CD4-positive, alpha-beta T cell (primary cell): Measurements from ENCODE around the gene ATP10A. TPM values are rescaled to one million over a fixed set of nuclear protein-coding genes. Genes with fewer than 3 reads are reported as not detected.

ENCODE experiments used
- ATAC-seq: fragments of 200-7000 bp; cut with Tn5 transposase; one replicate; pipeline ENCODE4 v1.10.0; 2022; ENCODE audit warnings: mild to moderate bottlenecking; ENCODE audit not compliant: poor library complexity
- CTCF ChIA-PET: fragments of 350-600 bp; sonication (Branson Sonifier 250); formaldehyde crosslinking; loops from one replicate; lab custom pipeline; 2021; ENCODE audit warnings: antibody characterized with exemption, inconsistent platforms; lab: Charles Lee
- POLR2A ChIA-PET: fragments of 350-600 bp; sonication (Branson Sonifier 250); formaldehyde crosslinking; loops from one replicate; lab custom pipeline; 2021; ENCODE audit warnings: antibody characterized with exemption, inconsistent platforms; lab: Charles Lee
- DNase-seq, 14 experiments: peaks; one replicate each; pipeline ENCODE4 v3.0.0-alpha.2; 2013 to 2020; ENCODE audit warnings: mixed read lengths in 2 of 14
- H3K27ac ChIP-seq, 2 donors: one replicate each; pipeline versions ENCODE4 v1.5.1 to v1.7.0; 2013; ENCODE audit warnings: low read length in 2 of 2, low read depth in 1 of 2, mild to moderate bottlenecking in 1 of 2
- H3K27me3 ChIP-seq, 2 experiments: 1 replicate in 1 of 2; 2 replicates in 1 of 2; pipeline versions ENCODE4 v1.6.1 to v1.7.0; 2013; ENCODE audit warnings: low read length in 2 of 2, control low read depth in 1 of 2, mild to moderate bottlenecking in 1 of 2, moderate library complexity in 1 of 2; ENCODE audit not compliant: insufficient read depth in 2 of 2, control insufficient read depth in 1 of 2
- H3K36me3 ChIP-seq: one replicate; pipeline ENCODE4 v1.6.1; 2013; ENCODE audit warnings: low read length, control low read depth; ENCODE audit not compliant: insufficient read depth
- H3K4me1 ChIP-seq: one replicate; pipeline ENCODE4 v1.6.1; 2013; ENCODE audit warnings: low read length, control low read depth; ENCODE audit not compliant: insufficient read depth
- H3K4me3 ChIP-seq: one replicate; pipeline ENCODE4 v1.5.1; 2013; ENCODE audit warnings: mild to moderate bottlenecking, low read length, moderate library complexity
- H3K9me3 ChIP-seq, 2 experiments: 1 replicate in 1 of 2; 2 replicates in 1 of 2; pipeline versions ENCODE4 v1.6.1 to v1.7.0; 2013; ENCODE audit warnings: low read length in 2 of 2, mild to moderate bottlenecking in 2 of 2, control low read depth in 1 of 2, moderate library complexity in 1 of 2; ENCODE audit not compliant: control insufficient read depth in 1 of 2, insufficient read depth in 1 of 2
- H3K27ac Mint-ChIP-seq: one replicate; pipeline ENCODE4 v1.8.0; 2020; ENCODE audit warnings: mixed read lengths
- H3K27me3 Mint-ChIP-seq: one replicate; pipeline ENCODE4 v1.8.0; 2021; ENCODE audit warnings: mixed read lengths
- H3K36me3 Mint-ChIP-seq: one replicate; pipeline ENCODE4 v1.8.0; 2021; ENCODE audit warnings: low read depth, mixed read lengths
- H3K4me1 Mint-ChIP-seq: one replicate; pipeline ENCODE4 v1.8.0; 2021; ENCODE audit warnings: low read depth, mixed read lengths
- H3K4me3 Mint-ChIP-seq: one replicate; pipeline ENCODE4 v1.8.0; 2020; ENCODE audit warnings: mild to moderate bottlenecking, mixed read lengths
- H3K9me3 Mint-ChIP-seq: one replicate; pipeline ENCODE4 v1.8.0; 2020; ENCODE audit warnings: mixed read lengths
- CTCF ChIP-seq: fragments of 200-600 bp; IDR thresholded peaks from one replicate; pipeline ENCODE4 v1.8.0; 2022; ENCODE audit warnings: antibody characterized with exemption, mild to moderate bottlenecking
- intact Hi-C, 2 experiments: fragments of 100-400 bp; cut with DNase I in 1 of 2; cut with micrococcal nuclease in 1 of 2; formaldehyde crosslinking; loops; one replicate each; pipeline versions ENCODE4 v1.15.1 to v1.9.0; 2023 to 2025; cut with DNase I, micrococcal nuclease
- total RNA-seq, 174 experiments: library from RNA in 2 of 174; stranded (reverse) in 2 of 174; gene quantifications; one replicate each; pipeline ENCODE4 v1.2.3 and lab custom pipeline; 2021 to 2026

The ATP10A gene
- total RNA-seq, 2 experiments from 2014 or later: 30.0 to 30.4 TPM

- no peak overlapping the region for H3K27ac Mint-ChIP-seq
Observed at GRCh38 chr15:25708391-25708790, 154.7 kb downstream of the ATP10A start.

GRCh38 chr15:25707656-25708365 is 155.3 kb downstream of the ATP10A start:
- Histone ChIP-seq H3K4me3 (no peak overlapping the region), H3K4me1 (no peaks in the 10 kb centered on the region), H3K27ac (no peak overlapping the region), H3K9me3 (no peaks in the 10 kb centered on the region), H3K36me3 (peaks cover 12% of the 10 kb centered on the region), H3K27me3 (no peaks in the 10 kb centered on the region)
- intact Hi-C loops: no loop called here
- no peaks in the 10 kb centered on the region for H3K27me3 Mint-ChIP-seq
- ChIA-PET POLR2A (no interaction called here), CTCF (no interaction called here)
- no peaks in the 10 kb centered on the region for H3K9me3 Mint-ChIP-seq
- no peak overlapping the region for H3K27ac Mint-ChIP-seq
- H3K4me1 Mint-ChIP-seq: no peaks in the 10 kb centered on the region
- ATAC-seq: no peak
- peaks cover 23% of the 10 kb centered on the region for H3K36me3 Mint-ChIP-seq
- no peak for DNase-seq
- H3K4me3 Mint-ChIP-seq: no peak overlapping the region
- no peak for TF ChIP-seq CTCF

More at GRCh38 chr15:25708391-25708790, 154.7 kb downstream of the ATP10A start:
- H3K27me3 Mint-ChIP-seq: no peaks in the 10 kb centered on the region
- no peaks in the 10 kb centered on the region for H3K9me3 ChIP-seq
- no peak for TF ChIP-seq CTCF
- H3K27me3 ChIP-seq: no peaks in the 10 kb centered on the region
- POLR2A ChIA-PET: no interaction called here
- no peak overlapping the region for H3K27ac ChIP-seq
- CTCF ChIA-PET: no interaction called here
- no peak overlapping the region for H3K4me3 Mint-ChIP-seq
- H3K4me1 Mint-ChIP-seq: no peaks in the 10 kb centered on the region
- no peaks in the 10 kb centered on the region for H3K4me1 ChIP-seq
- H3K4me3 ChIP-seq: no peak overlapping the region
- peaks cover 17% of the 10 kb centered on the region for H3K36me3 ChIP-seq
- DNase-seq (no peak), ATAC-seq (no peak)
- H3K36me3 Mint-ChIP-seq: peaks cover 23% of the 10 kb centered on the region
- H3K9me3 Mint-ChIP-seq: no peaks in the 10 kb centered on the region
- intact Hi-C loops: no loop called here

- intact Hi-C loops: no loop called here
- Histone ChIP-seq H3K4me1 (no peaks in the 10 kb centered on the region), H3K4me3 (no peak overlapping the region), H3K27ac (no peak overlapping the region), H3K27me3 (no peaks in the 10 kb centered on the region), H3K36me3 (peaks cover 15% of the 10 kb centered on the region), H3K9me3 (no peaks in the 10 kb centered on the region)
- H3K36me3 Mint-ChIP-seq: peaks cover 13% of the 10 kb centered on the region
- CTCF ChIA-PET: no interaction called here
- H3K27me3 Mint-ChIP-seq: no peaks in the 10 kb centered on the region
- no peak overlapping the region for H3K27ac Mint-ChIP-seq
- DNase-seq (no peak), ATAC-seq (no peak)
- H3K9me3 Mint-ChIP-seq: no peaks in the 10 kb centered on the region
- no peak overlapping the region for H3K4me3 Mint-ChIP-seq
- H3K4me1 Mint-ChIP-seq: no peaks in the 10 kb centered on the region
- no peak for TF ChIP-seq CTCF
- POLR2A ChIA-PET: no interaction called here
Observed at GRCh38 chr15:25706176-25706955, 156.8 kb downstream of the ATP10A start.
